Measurements from ENCODE around the gene FGD4.
A peak's percentile ranks its signal among the peaks of the same experiment; 100 is the strongest.

DNA sequence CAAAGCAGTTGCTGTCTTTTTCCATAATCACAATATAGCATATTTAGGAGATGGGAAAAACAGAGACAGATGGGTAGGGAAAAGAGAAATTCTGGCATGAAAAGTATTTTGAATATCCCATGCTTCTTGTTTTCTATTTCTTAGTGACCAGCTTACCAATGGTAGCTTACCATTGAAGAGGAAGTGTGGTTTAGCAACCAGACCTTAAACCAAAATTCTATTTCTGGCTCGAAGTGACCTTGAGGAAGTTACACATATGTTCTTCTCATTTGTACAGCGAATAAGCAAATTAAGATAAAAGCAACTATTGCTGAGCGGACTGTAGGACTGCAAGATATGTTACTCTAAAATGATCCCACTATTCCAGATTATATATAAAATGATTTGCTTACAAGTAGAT lies 82.9 kb downstream of the FGD4 start:
- TF ChIP-seq, protein P1, sequence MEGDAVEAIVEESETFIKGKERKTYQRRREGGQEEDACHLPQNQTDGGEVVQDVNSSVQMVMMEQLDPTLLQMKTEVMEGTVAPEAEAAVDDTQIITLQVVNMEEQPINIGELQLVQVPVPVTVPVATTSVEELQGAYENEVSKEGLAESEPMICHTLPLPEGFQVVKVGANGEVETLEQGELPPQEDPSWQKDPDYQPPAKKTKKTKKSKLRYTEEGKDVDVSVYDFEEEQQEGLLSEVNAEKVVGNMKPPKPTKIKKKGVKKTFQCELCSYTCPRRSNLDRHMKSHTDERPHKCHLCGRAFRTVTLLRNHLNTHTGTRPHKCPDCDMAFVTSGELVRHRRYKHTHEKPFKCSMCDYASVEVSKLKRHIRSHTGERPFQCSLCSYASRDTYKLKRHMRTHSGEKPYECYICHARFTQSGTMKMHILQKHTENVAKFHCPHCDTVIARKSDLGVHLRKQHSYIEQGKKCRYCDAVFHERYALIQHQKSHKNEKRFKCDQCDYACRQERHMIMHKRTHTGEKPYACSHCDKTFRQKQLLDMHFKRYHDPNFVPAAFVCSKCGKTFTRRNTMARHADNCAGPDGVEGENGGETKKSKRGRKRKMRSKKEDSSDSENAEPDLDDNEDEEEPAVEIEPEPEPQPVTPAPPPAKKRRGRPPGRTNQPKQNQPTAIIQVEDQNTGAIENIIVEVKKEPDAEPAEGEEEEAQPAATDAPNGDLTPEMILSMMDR (IDR thresholded peaks at IDR 0.05; ENCODE audit: insufficient read depth, low read length): no peak
- TF ChIP-seq POLR2AphosphoS5 (IDR thresholded peaks at IDR 0.05; ENCODE audit: low read depth): peak; percentile 34; the same call in 1 of the 2 replicates
- TF ChIP-seq, protein P2, sequence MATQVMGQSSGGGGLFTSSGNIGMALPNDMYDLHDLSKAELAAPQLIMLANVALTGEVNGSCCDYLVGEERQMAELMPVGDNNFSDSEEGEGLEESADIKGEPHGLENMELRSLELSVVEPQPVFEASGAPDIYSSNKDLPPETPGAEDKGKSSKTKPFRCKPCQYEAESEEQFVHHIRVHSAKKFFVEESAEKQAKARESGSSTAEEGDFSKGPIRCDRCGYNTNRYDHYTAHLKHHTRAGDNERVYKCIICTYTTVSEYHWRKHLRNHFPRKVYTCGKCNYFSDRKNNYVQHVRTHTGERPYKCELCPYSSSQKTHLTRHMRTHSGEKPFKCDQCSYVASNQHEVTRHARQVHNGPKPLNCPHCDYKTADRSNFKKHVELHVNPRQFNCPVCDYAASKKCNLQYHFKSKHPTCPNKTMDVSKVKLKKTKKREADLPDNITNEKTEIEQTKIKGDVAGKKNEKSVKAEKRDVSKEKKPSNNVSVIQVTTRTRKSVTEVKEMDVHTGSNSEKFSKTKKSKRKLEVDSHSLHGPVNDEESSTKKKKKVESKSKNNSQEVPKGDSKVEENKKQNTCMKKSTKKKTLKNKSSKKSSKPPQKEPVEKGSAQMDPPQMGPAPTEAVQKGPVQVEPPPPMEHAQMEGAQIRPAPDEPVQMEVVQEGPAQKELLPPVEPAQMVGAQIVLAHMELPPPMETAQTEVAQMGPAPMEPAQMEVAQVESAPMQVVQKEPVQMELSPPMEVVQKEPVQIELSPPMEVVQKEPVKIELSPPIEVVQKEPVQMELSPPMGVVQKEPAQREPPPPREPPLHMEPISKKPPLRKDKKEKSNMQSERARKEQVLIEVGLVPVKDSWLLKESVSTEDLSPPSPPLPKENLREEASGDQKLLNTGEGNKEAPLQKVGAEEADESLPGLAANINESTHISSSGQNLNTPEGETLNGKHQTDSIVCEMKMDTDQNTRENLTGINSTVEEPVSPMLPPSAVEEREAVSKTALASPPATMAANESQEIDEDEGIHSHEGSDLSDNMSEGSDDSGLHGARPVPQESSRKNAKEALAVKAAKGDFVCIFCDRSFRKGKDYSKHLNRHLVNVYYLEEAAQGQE (IDR thresholded peaks at IDR 0.05; ENCODE audit: insufficient replicate concordance, low read depth): no peak
- TF ChIP-seq SPI1 (IDR thresholded peaks at IDR 0.05; ENCODE audit: borderline replicate concordance, low read depth): peak; percentile 93
- TF ChIP-seq GABPA (IDR thresholded peaks at IDR 0.05; ENCODE audit: low read depth): no peak

Data from HL-60 (cell line).